GM12878 (cell line): Measurements from ENCODE around the gene OPRM1.

Experiments
- CTCF ChIP-seq, 3 experiments: IDR thresholded peaks in 2 of 3; conservative IDR thresholded peaks in 1 of 3; 2 replicates each; pipeline ENCODE4 v1.5.1; 2011; ENCODE audit warnings: low read depth in 3 of 3, low read length in 3 of 3, mild to moderate bottlenecking in 3 of 3, control low read depth in 2 of 3, moderate library complexity in 2 of 3, inconsistent platforms in 1 of 3, mixed read lengths in 1 of 3; ENCODE audit not compliant: control insufficient read depth in 2 of 3, insufficient read depth in 1 of 3; ENCODE audit errors: extremely low read depth in 1 of 3
- NFIC ChIP-seq: IDR thresholded peaks from 2 replicates; pipeline ENCODE4 v1.6.1; 2012; ENCODE audit warnings: low read depth, mild to moderate bottlenecking, inconsistent platforms, low read length, moderate library complexity
- POLR2AphosphoS2 ChIP-seq: IDR thresholded peaks from 2 replicates; pipeline ENCODE4 v1.6.1; 2011; ENCODE audit warnings: low read depth, mild to moderate bottlenecking, low read length, improper control_type of control experiment, moderate library complexity
- POLR2AphosphoS5 ChIP-seq: IDR thresholded peaks from 2 replicates; pipeline ENCODE4 v1.6.1; 2011; ENCODE audit warnings: mild to moderate bottlenecking, low read length, inconsistent platforms
- RELA ChIP-seq: fragments of 450-650 bp; IDR thresholded peaks from 2 replicates; pipeline ENCODE4 v1.8.0; 2014; ENCODE audit warnings: borderline replicate concordance; ENCODE audit not compliant: partially characterized antibody
- REST ChIP-seq: IDR thresholded peaks from 2 replicates; pipeline ENCODE4 v1.6.1; 2012; ENCODE audit warnings: mild to moderate bottlenecking, low read depth, low read length
- TF ChIP-seq, protein P1 (sequence below): IDR thresholded peaks from 2 replicates; pipeline ENCODE4 v1.6.1; 2012; ENCODE audit warnings: low read length, inconsistent platforms

DNA sequence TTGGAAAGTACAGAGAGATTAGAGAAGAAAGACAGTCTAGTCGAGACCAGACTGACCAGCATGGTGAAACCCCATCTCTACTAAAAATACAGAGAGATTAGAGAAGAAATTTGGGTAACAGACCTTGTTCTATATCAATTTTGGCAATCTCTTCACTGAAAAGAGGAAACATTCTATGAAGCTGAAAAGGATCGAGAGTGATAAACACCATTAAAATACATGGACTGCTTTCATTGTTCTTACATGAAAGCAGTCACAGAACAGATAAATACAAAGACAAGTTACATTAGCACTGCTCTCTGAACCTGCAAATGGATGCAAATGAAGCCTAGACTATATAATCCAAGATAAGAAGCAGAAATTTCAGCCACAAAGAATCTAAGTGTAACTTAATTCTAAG lies 8.4 kb upstream of the OPRM1 start:
- TF ChIP-seq CTCF (IDR thresholded peaks at IDR 0.05 in 2 of 3, conservative IDR thresholded peaks at IDR 0.05 in 1 of 3; ENCODE audit: control insufficient read depth in 2 of 3, extremely low read depth in 1 of 3, insufficient read depth in 1 of 3, low read depth in 3 of 3, low read length in 3 of 3) (no peak), RELA (no peak), REST (no peak), NFIC (no peak), POLR2AphosphoS5 (no peak), POLR2AphosphoS2 (no peak)
- TF ChIP-seq, protein P1, sequence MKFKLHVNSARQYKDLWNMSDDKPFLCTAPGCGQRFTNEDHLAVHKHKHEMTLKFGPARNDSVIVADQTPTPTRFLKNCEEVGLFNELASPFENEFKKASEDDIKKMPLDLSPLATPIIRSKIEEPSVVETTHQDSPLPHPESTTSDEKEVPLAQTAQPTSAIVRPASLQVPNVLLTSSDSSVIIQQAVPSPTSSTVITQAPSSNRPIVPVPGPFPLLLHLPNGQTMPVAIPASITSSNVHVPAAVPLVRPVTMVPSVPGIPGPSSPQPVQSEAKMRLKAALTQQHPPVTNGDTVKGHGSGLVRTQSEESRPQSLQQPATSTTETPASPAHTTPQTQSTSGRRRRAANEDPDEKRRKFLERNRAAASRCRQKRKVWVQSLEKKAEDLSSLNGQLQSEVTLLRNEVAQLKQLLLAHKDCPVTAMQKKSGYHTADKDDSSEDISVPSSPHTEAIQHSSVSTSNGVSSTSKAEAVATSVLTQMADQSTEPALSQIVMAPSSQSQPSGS: no peak
